Endothelial cell (in vitro differentiated cells): ENCODE measurements around the gene FUT4. TPM values are rescaled to one million over a fixed set of nuclear protein-coding genes. Genes with fewer than 3 reads are reported as not detected.

Experiments
- DNase-seq: peaks from one replicate; pipeline ENCODE4 v3.0.0; 2021; ENCODE audit warnings: low spot score
- H3K27ac Mint-ChIP-seq: one replicate; pipeline ENCODE4 v1.8.0; 2021; ENCODE audit warnings: mixed read lengths, inconsistent platforms; ENCODE audit not compliant: unreplicated experiment
- H3K27me3 Mint-ChIP-seq: one replicate; pipeline ENCODE4 v1.8.0; 2021; ENCODE audit warnings: mild to moderate bottlenecking, moderate library complexity, mixed read lengths, inconsistent platforms; ENCODE audit not compliant: unreplicated experiment
- H3K36me3 Mint-ChIP-seq: one replicate; pipeline ENCODE4 v1.8.0; 2021; ENCODE audit warnings: mild to moderate bottlenecking, low read depth, mixed read lengths, inconsistent platforms; ENCODE audit not compliant: unreplicated experiment
- H3K4me1 Mint-ChIP-seq: one replicate; pipeline ENCODE4 v1.8.0; 2021; ENCODE audit warnings: mild to moderate bottlenecking, mixed read lengths, inconsistent platforms; ENCODE audit not compliant: unreplicated experiment
- H3K4me3 Mint-ChIP-seq: one replicate; pipeline ENCODE4 v1.8.0; 2021; ENCODE audit warnings: mild to moderate bottlenecking, mixed read lengths, inconsistent platforms; ENCODE audit not compliant: unreplicated experiment
- H3K9me3 Mint-ChIP-seq: one replicate; pipeline ENCODE4 v1.8.0; 2021; ENCODE audit warnings: mixed read lengths, inconsistent platforms; ENCODE audit not compliant: unreplicated experiment
- CTCF ChIP-seq: fragments of 200-600 bp; sonication (generic); IDR thresholded peaks from one replicate; pipeline ENCODE4 v1.5.0; 2021; ENCODE audit warnings: antibody characterized with exemption; ENCODE audit not compliant: unreplicated experiment
- total RNA-seq: library from RNA; stranded (reverse); fragmentation: NEBNext Ultra II Directional; extraction: Animal tissue kit (Norgen Biotek cat#: 25700); gene quantifications from one replicate; pipeline ENCODE4 v1.2.1, GENCODE V29; 2021; ENCODE audit not compliant: unreplicated experiment

Gene FUT4
- total RNA-seq, 1 donor from 2014 or later, result 6.3 TPM

DNA sequence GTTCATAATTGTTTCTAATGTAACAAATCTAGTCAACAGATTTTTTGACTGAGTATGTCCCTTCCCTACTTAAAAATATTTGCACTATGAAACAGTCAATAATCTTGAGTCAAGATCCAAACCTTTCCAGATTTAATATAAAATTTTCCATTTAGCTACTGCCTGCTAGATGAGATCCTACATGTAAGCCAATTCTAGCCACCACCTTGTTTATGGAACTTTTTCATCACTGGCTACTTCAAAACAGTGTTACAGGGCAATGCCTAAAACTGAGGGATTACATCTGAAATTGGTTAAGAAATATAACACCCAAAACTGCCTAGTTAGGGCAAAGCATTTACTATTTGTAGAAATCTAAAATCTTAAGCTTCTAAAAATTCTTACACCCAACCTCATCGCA, 10.5 kb upstream of the FUT4 start:
- Mint-ChIP-seq H3K4me1 (peaks cover 3% of the 10 kb centered on the region), H3K27me3 (no peaks in the 10 kb centered on the region), H3K9me3 (no peaks in the 10 kb centered on the region), H3K4me3 (no peak overlapping the region), H3K36me3 (no peaks in the 10 kb centered on the region), H3K27ac (no peak overlapping the region)
- no peak for TF ChIP-seq CTCF
- DNase-seq, result no peak

DNA sequence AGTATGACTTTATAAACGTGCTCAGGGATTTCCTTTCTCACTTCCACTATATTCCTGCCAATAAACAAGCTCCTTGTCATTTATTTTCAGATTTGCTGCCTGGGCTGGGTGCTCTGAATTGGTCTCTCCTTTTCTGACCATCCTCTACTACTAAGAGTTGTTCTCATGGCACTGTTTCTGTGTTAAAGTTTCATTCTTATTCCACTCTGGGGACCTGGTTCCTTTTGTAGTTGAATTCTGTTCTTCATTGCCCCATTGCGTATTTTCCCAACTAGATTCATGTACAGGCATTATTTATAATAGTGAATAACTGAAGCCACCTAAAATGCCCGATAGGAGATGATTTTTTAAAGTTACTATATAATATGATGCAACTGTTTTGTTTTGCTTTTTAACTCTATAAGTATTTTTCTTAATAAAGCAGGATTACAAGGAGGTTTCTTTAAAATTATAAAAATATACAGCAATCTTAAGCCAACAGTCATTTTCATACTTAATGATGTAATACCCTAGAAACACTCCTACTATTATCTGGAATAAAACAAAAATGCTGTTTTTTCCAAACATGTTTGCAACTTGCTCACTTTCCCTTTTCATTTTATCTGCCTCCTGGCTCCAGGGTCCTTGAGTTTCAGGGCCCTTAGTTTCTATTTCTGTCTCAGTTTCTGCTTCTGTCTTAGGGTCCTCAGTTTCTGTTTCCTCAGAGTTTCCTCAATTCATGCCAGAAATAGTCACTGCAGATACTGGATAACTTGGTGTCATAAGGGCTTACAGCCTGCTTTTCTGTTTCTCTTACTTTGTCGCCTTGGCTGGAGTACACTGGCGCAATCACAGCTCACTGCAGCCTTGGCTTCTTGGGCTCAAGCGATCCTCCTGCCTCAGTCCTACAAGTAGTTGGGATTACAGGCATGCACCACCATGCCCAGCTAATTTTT, 9.8 kb upstream of the FUT4 start:
- no peak overlapping the region for H3K4me3 Mint-ChIP-seq
- TF ChIP-seq CTCF, result no peak
- H3K27me3 Mint-ChIP-seq, result no peaks in the 10 kb centered on the region
- DNase-seq, result no peak
- H3K27ac Mint-ChIP-seq, result no peak overlapping the region
- peaks cover 3% of the 10 kb centered on the region for H3K4me1 Mint-ChIP-seq
- H3K36me3 Mint-ChIP-seq, result no peaks in the 10 kb centered on the region
- H3K9me3 Mint-ChIP-seq, result no peaks in the 10 kb centered on the region

DNA sequence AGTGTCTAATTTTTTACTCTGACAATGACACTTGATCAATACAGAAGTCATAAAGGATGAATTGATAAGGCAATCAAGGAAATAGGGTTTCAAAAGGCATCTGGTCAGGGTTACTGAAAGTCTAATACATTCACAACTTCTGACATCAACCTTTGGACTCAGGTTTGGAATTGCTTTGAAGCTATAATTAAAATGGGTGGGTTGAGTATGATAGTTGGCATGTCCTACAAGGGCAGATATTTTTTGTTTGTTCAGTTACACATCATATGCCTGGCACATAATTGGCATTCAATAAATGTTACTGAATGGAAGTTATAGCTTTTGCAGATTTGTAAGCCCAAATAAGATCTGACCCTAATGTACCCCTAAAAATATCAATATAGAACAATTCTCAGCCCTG, 7.3 kb upstream of the FUT4 start:
- no peaks in the 10 kb centered on the region for H3K36me3 Mint-ChIP-seq
- no peak overlapping the region for H3K4me3 Mint-ChIP-seq
- peaks cover 3% of the 10 kb centered on the region for H3K27me3 Mint-ChIP-seq
- DNase-seq, result no peak
- H3K4me1 Mint-ChIP-seq, result peaks cover 3% of the 10 kb centered on the region
- no peak overlapping the region for H3K27ac Mint-ChIP-seq
- TF ChIP-seq CTCF, result no peak
- no peaks in the 10 kb centered on the region for H3K9me3 Mint-ChIP-seq

- peaks cover 3% of the 10 kb centered on the region for H3K4me1 Mint-ChIP-seq
- H3K4me3 Mint-ChIP-seq, result no peak overlapping the region
- no peak for DNase-seq
- H3K9me3 Mint-ChIP-seq, result no peaks in the 10 kb centered on the region
- H3K36me3 Mint-ChIP-seq, result no peaks in the 10 kb centered on the region
- no peak for TF ChIP-seq CTCF
- H3K27me3 Mint-ChIP-seq, result peaks cover 3% of the 10 kb centered on the region
- H3K27ac Mint-ChIP-seq, result no peak overlapping the region
Observed at GRCh38 chr11:94537031-94537600, 6.6 kb upstream of the FUT4 start.

- Mint-ChIP-seq H3K4me1 (peaks cover 4% of the 10 kb centered on the region), H3K9me3 (no peaks in the 10 kb centered on the region), H3K27me3 (peaks cover 8% of the 10 kb centered on the region), H3K4me3 (no peak overlapping the region), H3K36me3 (no peaks in the 10 kb centered on the region), H3K27ac (no peak overlapping the region)
- no peak for DNase-seq
- no peak for TF ChIP-seq CTCF
Observed at GRCh38 chr11:94539420-94539819, 4.3 kb upstream of the FUT4 start.
